Progenitor cell of endocrine pancreas (in vitro differentiated cells): ENCODE results near the gene LSM6. TPM values are rescaled to one million over a fixed set of nuclear protein-coding genes. Genes with fewer than 3 reads are reported as not detected.

Experiments used
- DNase-seq: peaks from one replicate; pipeline ENCODE4 v3.0.0; 2021; ENCODE audit warnings: low spot score; ENCODE audit not compliant: unreplicated experiment
- H3K27ac Mint-ChIP-seq: 2 replicates; pipeline ENCODE4 v1.8.0; 2021; ENCODE audit warnings: mild to moderate bottlenecking, moderate library complexity, mixed read lengths
- H3K27me3 Mint-ChIP-seq: 2 replicates; pipeline ENCODE4 v1.8.0; 2021; ENCODE audit warnings: mixed read lengths
- H3K36me3 Mint-ChIP-seq: 2 replicates; pipeline ENCODE4 v1.8.0; 2022; ENCODE audit warnings: mixed read lengths; ENCODE audit not compliant: insufficient read depth
- H3K4me1 Mint-ChIP-seq: 2 replicates; pipeline ENCODE4 v1.8.0; 2021; ENCODE audit warnings: low read depth, mixed read lengths
- H3K4me3 Mint-ChIP-seq: 2 replicates; pipeline ENCODE4 v1.8.0; 2021; ENCODE audit warnings: low read depth, mild to moderate bottlenecking, moderate library complexity, mixed read lengths
- H3K9me3 Mint-ChIP-seq: 2 replicates; pipeline ENCODE4 v1.8.0; 2021; ENCODE audit warnings: low read depth, mixed read lengths
- CTCF ChIP-seq: fragments of 200-600 bp; sonication (generic); IDR thresholded peaks from one replicate; pipeline ENCODE4 v1.5.0; 2021; ENCODE audit warnings: antibody characterized with exemption, mild to moderate bottlenecking; ENCODE audit not compliant: unreplicated experiment
- total RNA-seq: library from RNA; stranded (reverse); gene quantifications from 2 replicates; pipeline ENCODE4 v1.2.1, GENCODE V29; 2021

The LSM6 gene
- total RNA-seq, 1 donor from 2014 or later, result 52.6 TPM

GRCh38 chr4:146238107-146238506, 62.6 kb downstream of the LSM6 start:
- Mint-ChIP-seq H3K27me3 (no peaks in the 10 kb centered on the region), H3K9me3 (no peaks in the 10 kb centered on the region), H3K4me3 (no peak overlapping the region), H3K36me3 (no peaks in the 10 kb centered on the region), H3K27ac (no peak overlapping the region), H3K4me1 (no peaks in the 10 kb centered on the region)
- DNase-seq, result no peak
- no peak for TF ChIP-seq CTCF

Other genes with a start within 250 kb of the LSM6 start
- 49.2 and 50.2 TPM in 2 replicates for gene ZNF827, start 236.9 kb upstream of the LSM6 start, total RNA-seq
- not detected in 2 replicates for gene REELD1, start 38.8 kb downstream of the LSM6 start, total RNA-seq